IPS DF 6.9 (cell line): ENCODE measurements around the gene SPATA24.

Experiments used
- DNase-seq: peaks from one replicate; pipeline ENCODE4 v3.0.0-alpha.2; 2013; ENCODE audit warnings: low read depth, low spot score
- H3K27ac ChIP-seq: one replicate; pipeline ENCODE4 v1.5.1; 2013; ENCODE audit warnings: low read length, control low read depth
- H3K27me3 ChIP-seq: 2 replicates; pipeline ENCODE4 v1.6.1; 2013; ENCODE audit warnings: mild to moderate bottlenecking, low read length; ENCODE audit not compliant: control insufficient read depth, insufficient read depth
- H3K36me3 ChIP-seq: 2 replicates; pipeline ENCODE4 v1.6.1; 2013; ENCODE audit warnings: low read length; ENCODE audit not compliant: control insufficient read depth, insufficient read depth
- H3K4me1 ChIP-seq: 2 replicates; pipeline ENCODE4 v1.6.1; 2013; ENCODE audit warnings: low read length; ENCODE audit not compliant: control insufficient read depth, insufficient read depth
- H3K4me3 ChIP-seq: 2 replicates; pipeline ENCODE4 v1.5.1; 2013; ENCODE audit warnings: mild to moderate bottlenecking, low read length
- H3K9me3 ChIP-seq: 2 replicates; pipeline ENCODE4 v1.6.1; 2013; ENCODE audit warnings: low read length, inconsistent platforms; ENCODE audit not compliant: control insufficient read depth, insufficient read depth
- WGBS: extraction: QIAGEN DNeasy Blood & Tissue Kit; methylation state at CpG from one replicate; pipeline ENCODE4 v1.1.7; 2013; ENCODE audit warnings: mixed read lengths, missing lambda C conversion rate; ENCODE audit not compliant: insufficient read length, insufficient coverage; 5-methylcytosine and 5-hydroxymethylcytosine counted together

The SPATA24 gene

GRCh38 chr5:139394654-139395566 lies 9.0 kb downstream of the SPATA24 start, which contains the start of gene PROB1:
Gene PROB1, minus strand, starts transcription at chr5:139395104. Its CDS starts 23 bp downstream, at chr5:139395081.
- Histone ChIP-seq H3K27me3 (peaks cover 10% of the 10 kb centered on the region; the same call in 1 of the 2 replicates), H3K27ac (no peak within 1 kb of the TSS), H3K36me3 (peaks cover 3% of the 10 kb centered on the region; the same call in 1 of the 2 replicates), H3K9me3 (no peaks in the 10 kb centered on the region), H3K4me3 (peak within 1 kb of the TSS; percentile 48; the same call in 1 of the 2 replicates), H3K4me1 (peaks cover 9% of the 10 kb centered on the region)
- WGBS, result no CpG with 5 or more reads among the region's 76 CpGs
- no peak for DNase-seq

GRCh38 chr5:139394123-139394653 lies 9.7 kb downstream of the SPATA24 start:
- Histone ChIP-seq H3K4me1 (peaks cover 9% of the 10 kb centered on the region), H3K9me3 (no peaks in the 10 kb centered on the region), H3K4me3 (peak overlapping the region; percentile 48; the same call in 1 of the 2 replicates), H3K27ac (no peak overlapping the region), H3K27me3 (peaks cover 10% of the 10 kb centered on the region; the same call in 1 of the 2 replicates), H3K36me3 (0 out of 2 replicates have a peak, but pooled peaks cover under 1% of the 10 kb centered on the region)
- WGBS, result no CpG with 5 or more reads among the region's 62 CpGs
- DNase-seq, result no peak

GRCh38 chr5:139393497-139394122 lies 10.3 kb downstream of the SPATA24 start:
- Histone ChIP-seq H3K27ac (no peak overlapping the region), H3K27me3 (peaks cover 10% of the 10 kb centered on the region; the same call in 1 of the 2 replicates), H3K36me3 (0 out of 2 replicates have a peak, but pooled peaks cover 2% of the 10 kb centered on the region), H3K4me1 (peaks cover 9% of the 10 kb centered on the region), H3K9me3 (no peaks in the 10 kb centered on the region), H3K4me3 (peak overlapping the region; percentile 48; the same call in 1 of the 2 replicates)
- no peak for DNase-seq
- no CpG with 5 or more reads among the region's 49 CpGs for WGBS

- no peak overlapping the region for H3K27ac ChIP-seq
- peaks cover 10% of the 10 kb centered on the region; the same call in 1 of the 2 replicates for H3K27me3 ChIP-seq
- peak overlapping the region; percentile 48; the same call in 1 of the 2 replicates for H3K4me3 ChIP-seq
- no peak for DNase-seq
- WGBS, result no CpG with 5 or more reads among the region's 77 CpGs
- 0 out of 2 replicates have a peak, but pooled peaks cover 2% of the 10 kb centered on the region for H3K36me3 ChIP-seq
- H3K4me1 ChIP-seq, result peaks cover 15% of the 10 kb centered on the region
- H3K9me3 ChIP-seq, result no peaks in the 10 kb centered on the region
Measured at GRCh38 chr5:139392678-139393496, 11.0 kb downstream of the SPATA24 start.

GRCh38 chr5:139392324-139392677 lies 11.6 kb downstream of the SPATA24 start:
- WGBS, result no CpG with 5 or more reads among the region's 36 CpGs
- H3K27ac ChIP-seq, result no peak overlapping the region
- DNase-seq, result no peak

GRCh38 chr5:139391570-139392323 lies 12.1 kb downstream of the SPATA24 start:
- H3K4me3 ChIP-seq, result peak overlapping the region; percentile 48; the same call in 1 of the 2 replicates
- no peak for DNase-seq
- H3K27me3 ChIP-seq, result peaks cover 10% of the 10 kb centered on the region; the same call in 1 of the 2 replicates
- WGBS, result no CpG with 5 or more reads among the region's 33 CpGs
- peaks cover 16% of the 10 kb centered on the region for H3K4me1 ChIP-seq
- H3K36me3 ChIP-seq, result 0 out of 2 replicates have a peak, but pooled peaks cover 2% of the 10 kb centered on the region
- H3K27ac ChIP-seq, result no peak overlapping the region
- no peaks in the 10 kb centered on the region for H3K9me3 ChIP-seq

More at GRCh38 chr5:139392324-139392677, 11.6 kb downstream of the SPATA24 start:
- Histone ChIP-seq H3K4me3 (peak overlapping the region; percentile 48; the same call in 1 of the 2 replicates), H3K36me3 (0 out of 2 replicates have a peak, but pooled peaks cover 2% of the 10 kb centered on the region), H3K27me3 (peaks cover 10% of the 10 kb centered on the region; the same call in 1 of the 2 replicates), H3K9me3 (no peaks in the 10 kb centered on the region), H3K4me1 (peaks cover 16% of the 10 kb centered on the region)

GRCh38 chr5:139390639-139391569 lies 13.0 kb downstream of the SPATA24 start:
- Histone ChIP-seq H3K4me1 (peaks cover 16% of the 10 kb centered on the region), H3K4me3 (no peak overlapping the region)
- no peak for DNase-seq

GRCh38 chr5:139389701-139390638 lies 13.9 kb downstream of the SPATA24 start, which contains the start of gene MZB1:
Gene MZB1, minus strand, starts transcription at chr5:139389913. Its CDS starts 57 bp downstream, at chr5:139389856.
- no CpG with 5 or more reads among the region's 11 CpGs for WGBS
- no peak for DNase-seq
- Histone ChIP-seq H3K9me3 (no peaks in the 10 kb centered on the region), H3K27ac (no peak within 1 kb of the TSS), H3K36me3 (0 out of 2 replicates have a peak, but pooled peaks cover 2% of the 10 kb centered on the region), H3K4me1 (peaks cover 11% of the 10 kb centered on the region), H3K4me3 (no peak within 1 kb of the TSS), H3K27me3 (peaks cover 10% of the 10 kb centered on the region; the same call in 1 of the 2 replicates)

More at GRCh38 chr5:139390639-139391569, 13.0 kb downstream of the SPATA24 start:
- no CpG with 5 or more reads among the region's 10 CpGs for WGBS
- Histone ChIP-seq H3K9me3 (no peaks in the 10 kb centered on the region), H3K27me3 (peaks cover 10% of the 10 kb centered on the region; the same call in 1 of the 2 replicates), H3K36me3 (0 out of 2 replicates have a peak, but pooled peaks cover 2% of the 10 kb centered on the region), H3K27ac (no peak overlapping the region)
